Measurements from ENCODE around the gene CNN3.
A peak's percentile ranks its signal among the peaks of the same experiment; 100 is the strongest.

The CNN3 gene

GRCh38 chr1:94863919-94864318 is 63.0 kb downstream of the CNN3 start:
- TF ChIP-seq, protein P1, sequence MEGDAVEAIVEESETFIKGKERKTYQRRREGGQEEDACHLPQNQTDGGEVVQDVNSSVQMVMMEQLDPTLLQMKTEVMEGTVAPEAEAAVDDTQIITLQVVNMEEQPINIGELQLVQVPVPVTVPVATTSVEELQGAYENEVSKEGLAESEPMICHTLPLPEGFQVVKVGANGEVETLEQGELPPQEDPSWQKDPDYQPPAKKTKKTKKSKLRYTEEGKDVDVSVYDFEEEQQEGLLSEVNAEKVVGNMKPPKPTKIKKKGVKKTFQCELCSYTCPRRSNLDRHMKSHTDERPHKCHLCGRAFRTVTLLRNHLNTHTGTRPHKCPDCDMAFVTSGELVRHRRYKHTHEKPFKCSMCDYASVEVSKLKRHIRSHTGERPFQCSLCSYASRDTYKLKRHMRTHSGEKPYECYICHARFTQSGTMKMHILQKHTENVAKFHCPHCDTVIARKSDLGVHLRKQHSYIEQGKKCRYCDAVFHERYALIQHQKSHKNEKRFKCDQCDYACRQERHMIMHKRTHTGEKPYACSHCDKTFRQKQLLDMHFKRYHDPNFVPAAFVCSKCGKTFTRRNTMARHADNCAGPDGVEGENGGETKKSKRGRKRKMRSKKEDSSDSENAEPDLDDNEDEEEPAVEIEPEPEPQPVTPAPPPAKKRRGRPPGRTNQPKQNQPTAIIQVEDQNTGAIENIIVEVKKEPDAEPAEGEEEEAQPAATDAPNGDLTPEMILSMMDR (IDR thresholded peaks at IDR 0.05; ENCODE audit: low read depth, low read length): no peak
- peak; percentile 76 for DNase-seq (ENCODE audit: extremely low read depth, low read depth)

DNA sequence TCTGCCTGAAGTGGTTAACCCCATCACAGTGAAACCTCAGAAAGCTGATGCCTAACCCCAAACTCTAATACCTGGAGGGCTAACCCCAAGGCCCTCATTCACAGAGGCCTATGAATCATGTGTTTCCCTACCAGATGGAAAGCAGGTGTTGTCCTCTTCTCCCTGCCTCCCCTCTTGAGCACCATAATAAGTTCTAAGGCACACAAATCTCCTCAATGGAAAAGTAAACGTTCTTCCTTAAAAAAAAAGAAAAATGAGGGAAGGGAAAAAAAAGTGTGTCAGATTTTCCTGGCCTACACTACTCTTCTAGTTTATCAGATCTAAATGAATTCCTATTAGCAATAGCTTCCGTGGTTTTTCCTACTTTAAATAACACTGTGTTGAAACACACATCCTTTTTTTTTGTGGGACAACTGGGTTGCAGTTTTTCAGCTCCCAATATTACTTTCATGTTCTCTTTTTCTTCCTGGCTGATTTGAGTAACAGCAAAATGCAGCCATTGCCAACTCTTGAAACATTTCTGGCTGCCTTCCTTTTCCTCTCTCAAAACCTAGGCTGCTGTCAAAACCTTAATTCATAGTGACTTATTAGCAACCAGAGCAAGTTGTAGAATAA is 63.5 kb downstream of the CNN3 start:
- TF ChIP-seq, protein P1 (IDR thresholded peaks at IDR 0.05; ENCODE audit: low read depth, low read length): no peak
- DNase-seq (ENCODE audit: extremely low read depth, low read depth): no peak

GRCh38 chr1:94862718-94863117 is 64.2 kb downstream of the CNN3 start:
- no peak for DNase-seq (ENCODE audit: extremely low read depth, low read depth)
- TF ChIP-seq, protein P1 (IDR thresholded peaks at IDR 0.05; ENCODE audit: low read depth, low read length): no peak

- TF ChIP-seq, protein P1 (IDR thresholded peaks at IDR 0.05; ENCODE audit: low read depth, low read length): no peak
- no peak for DNase-seq (ENCODE audit: extremely low read depth, low read depth)
Observed at GRCh38 chr1:94859174-94859573, 67.7 kb downstream of the CNN3 start.

DNA sequence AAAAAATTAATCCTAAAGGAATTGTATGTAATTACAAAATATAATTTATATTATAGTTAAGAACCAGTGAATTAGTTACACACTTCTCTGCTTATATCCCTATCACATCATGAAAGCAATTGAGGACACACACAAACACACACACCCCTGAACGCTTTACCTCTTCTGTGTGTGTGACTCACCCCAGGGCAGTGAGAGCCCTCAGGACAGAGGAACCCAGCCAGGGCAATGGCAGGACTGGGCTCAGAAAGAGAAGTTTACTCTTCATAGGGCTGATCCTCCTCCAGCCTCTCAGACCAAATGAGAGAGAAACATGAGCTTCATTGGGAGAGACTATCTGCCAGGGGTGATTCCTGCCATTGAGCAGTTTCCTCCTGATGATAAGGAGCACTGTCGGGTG is 68.6 kb downstream of the CNN3 start:
- TF ChIP-seq, protein P1 (IDR thresholded peaks at IDR 0.05; ENCODE audit: low read depth, low read length): no peak
- DNase-seq (ENCODE audit: extremely low read depth, low read depth): no peak

- TF ChIP-seq, protein P1 (IDR thresholded peaks at IDR 0.05; ENCODE audit: low read depth, low read length): no peak
- no peak for DNase-seq (ENCODE audit: extremely low read depth, low read depth)
Observed at GRCh38 chr1:94856868-94857267, 70.0 kb downstream of the CNN3 start.

GRCh38 chr1:94856004-94856403 is 70.9 kb downstream of the CNN3 start:
- TF ChIP-seq, protein P1 (IDR thresholded peaks at IDR 0.05; ENCODE audit: low read depth, low read length): no peak

More at GRCh38 chr1:94856004-94856403, 70.9 kb downstream of the CNN3 start:
- DNase-seq (ENCODE audit: extremely low read depth, low read depth): no peak
